K562 (cell line): ENCODE results near the gene CPED1.
"Not testable (repeated sequence)": the region's sequence is repeated elsewhere in the genome, so short reads cannot be mapped to it uniquely, and the experiment has no call there.

ENCODE experiments used
- AFF1 ChIP-seq, 2 experiments: fragments of 450-650 bp; IDR thresholded peaks; 2 replicates each; pipeline ENCODE4 v1.6.1; 2018; ENCODE audit warnings: mild to moderate bottlenecking in 2 of 2, low read depth in 1 of 2; ENCODE audit not compliant: partially characterized antibody in 2 of 2
- ARNT ChIP-seq, 2 experiments: fragments of 450-650 bp; IDR thresholded peaks; 2 replicates each; pipeline ENCODE4 v1.6.1; 2016; ENCODE audit warnings: mild to moderate bottlenecking in 1 of 2
- CHD7 ChIP-seq: fragments of 200-600 bp; sonication (generic); IDR thresholded peaks from one replicate; pipeline ENCODE4 v1.6.1; 2012; ENCODE audit warnings: mild to moderate bottlenecking, low read depth, low read length, inconsistent platforms
- CTCF ChIP-seq, 3 experiments: IDR thresholded peaks in 2 of 3; conservative IDR thresholded peaks in 1 of 3; 2 replicates each; pipeline ENCODE4 v1.5.1; 2011 to 2012; ENCODE audit warnings: low read length in 3 of 3, mild to moderate bottlenecking in 3 of 3, control low read depth in 2 of 3, improper control_type of control experiment in 1 of 3, inconsistent platforms in 1 of 3, low read depth in 1 of 3, mixed read lengths in 1 of 3, moderate library complexity in 1 of 3; ENCODE audit not compliant: insufficient read depth in 2 of 3
- EGR1 ChIP-seq: fragments of 450-650 bp; conservative IDR thresholded peaks from 2 replicates; pipeline ENCODE4 v1.6.1; 2017; ENCODE audit warnings: mild to moderate bottlenecking
- EP300 ChIP-seq: IDR thresholded peaks from 2 replicates; pipeline ENCODE4 v1.6.1; 2012; ENCODE audit warnings: low read length, improper control_type of control experiment
- FOXA1 ChIP-seq: fragments of 450-650 bp; IDR thresholded peaks from 2 replicates; pipeline ENCODE4 v1.6.1; 2016; ENCODE audit warnings: mild to moderate bottlenecking, borderline replicate concordance
- GMEB1 ChIP-seq: fragments of 250-450 bp; sonication (Bioruptor Pico); IDR thresholded peaks from 2 replicates; pipeline ENCODE4 v1.4.0; 2020; ENCODE audit warnings: mild to moderate bottlenecking
- NR3C1 ChIP-seq: sonication (generic); formaldehyde crosslinking; IDR thresholded peaks from 2 replicates; pipeline ENCODE4 v1.8.1; 2022; ENCODE audit warnings: missing genetic modification reagents
- POLR2A ChIP-seq: fragments of 450-650 bp; conservative IDR thresholded peaks from 2 replicates; pipeline ENCODE4 v1.6.1; 2016
- POLR2AphosphoS5 ChIP-seq: IDR thresholded peaks from 2 replicates; pipeline ENCODE4 v1.6.1; 2011; ENCODE audit warnings: mild to moderate bottlenecking, low read depth, low read length, moderate library complexity; ENCODE audit not compliant: control insufficient read depth, insufficient read depth
- TAF1 ChIP-seq: IDR thresholded peaks from 2 replicates; pipeline ENCODE4 v1.6.1; 2011; ENCODE audit warnings: mild to moderate bottlenecking, low read length, moderate library complexity; ENCODE audit not compliant: insufficient read depth, control insufficient read depth, severe bottlenecking; ENCODE audit errors: extremely low read depth
- TAF15 ChIP-seq: fragments of 200-400 bp; formaldehyde crosslinking; IDR thresholded peaks from 2 replicates; pipeline ENCODE4 v1.6.1; 2017; ENCODE audit warnings: mild to moderate bottlenecking, low read depth, low read length, moderate library complexity

GRCh38 chr7:121221108-121221507 lies 232.6 kb downstream of the CPED1 start:
- TF ChIP-seq ARNT (IDR thresholded peaks at IDR 0.05); EGR1; TAF1; FOXA1; CHD7; NR3C1 (CRISPR knock-in tag); EP300; AFF1 (IDR thresholded peaks at IDR 0.05; ENCODE audit: low read depth in 1 of 2, partially characterized antibody in 2 of 2); POLR2A; TAF15; GMEB1 (CRISPR knock-in tag); CTCF (IDR thresholded peaks at IDR 0.05 in 2 of 3, conservative IDR thresholded peaks at IDR 0.05 in 1 of 3; ENCODE audit: insufficient read depth in 2 of 3, low read depth in 1 of 3, low read length in 3 of 3); POLR2AphosphoS5: not testable (repeated sequence)
